Neural progenitor cell (in vitro differentiated cells): ENCODE data around the gene KIAA0825. TPM values are rescaled to one million over a fixed set of nuclear protein-coding genes. Genes with fewer than 3 reads are reported as not detected.

Experiments used
- DNase-seq: peaks from one replicate; pipeline ENCODE4 v3.0.0-alpha.2; 2016; ENCODE audit warnings: low spot score
- H2AFZ ChIP-seq: fragments of 200-600 bp; sonication (generic); replicated peaks from 2 replicates; pipeline ENCODE4 v1.6.1; 2016; ENCODE audit warnings: antibody characterized with exemption
- H3F3A ChIP-seq: fragments of 200-600 bp; sonication (generic); 2 replicates; pipeline ENCODE4 v1.6.1; 2016; ENCODE audit warnings: antibody characterized with exemption, low read depth
- H3K27ac ChIP-seq: fragments of 200-600 bp; sonication (generic); 2 replicates; pipeline ENCODE4 v1.5.1; 2016; ENCODE audit warnings: mild to moderate bottlenecking
- H3K27me3 ChIP-seq: fragments of 200-600 bp; sonication (generic); 2 replicates; pipeline ENCODE4 v1.6.1; 2016; ENCODE audit warnings: mild to moderate bottlenecking, moderate library complexity
- H3K36me3 ChIP-seq: fragments of 200-600 bp; sonication (generic); 2 replicates; pipeline ENCODE4 v1.5.1; 2016
- H3K4me1 ChIP-seq: fragments of 200-600 bp; sonication (generic); 2 replicates; pipeline ENCODE4 v1.6.1; 2016; ENCODE audit warnings: mixed run types
- H3K4me2 ChIP-seq: fragments of 200-600 bp; sonication (generic); 2 replicates; pipeline ENCODE4 v1.6.1; 2016
- H3K4me3 ChIP-seq: fragments of 200-600 bp; sonication (generic); 2 replicates; pipeline ENCODE4 v1.5.1; 2016
- H3K79me2 ChIP-seq: fragments of 200-600 bp; sonication (generic); 2 replicates; pipeline ENCODE4 v1.6.1; 2016; ENCODE audit warnings: low read depth
- H3K9ac ChIP-seq: fragments of 200-600 bp; sonication (generic); 2 replicates; pipeline ENCODE4 v1.6.1; 2016
- H3K9me3 ChIP-seq: fragments of 200-600 bp; sonication (generic); 2 replicates; pipeline ENCODE4 v1.5.1; 2016; ENCODE audit warnings: low read depth
- H4K20me1 ChIP-seq: fragments of 200-600 bp; sonication (generic); 2 replicates; pipeline ENCODE4 v1.6.1; 2016; ENCODE audit warnings: low read depth
- H3K27ac Mint-ChIP-seq: 3 replicates; pipeline ENCODE4 v1.8.0; 2021; ENCODE audit warnings: mixed read lengths
- H3K27me3 Mint-ChIP-seq: 2 replicates; pipeline ENCODE4 v1.8.0; 2022; ENCODE audit warnings: low read depth, mild to moderate bottlenecking, inconsistent platforms, moderate library complexity, mixed read lengths; ENCODE audit not compliant: insufficient read depth
- H3K36me3 Mint-ChIP-seq: 3 replicates; pipeline ENCODE4 v1.8.0; 2021; ENCODE audit warnings: mixed read lengths
- H3K4me1 Mint-ChIP-seq: 3 replicates; pipeline ENCODE4 v1.8.0; 2021; ENCODE audit warnings: mixed read lengths
- H3K4me3 Mint-ChIP-seq: 3 replicates; pipeline ENCODE4 v1.8.0; 2021; ENCODE audit warnings: mild to moderate bottlenecking, moderate library complexity, mixed read lengths
- H3K9me3 Mint-ChIP-seq: 3 replicates; pipeline ENCODE4 v1.8.0; 2020; ENCODE audit warnings: mixed read lengths
- CTCF ChIP-seq: fragments of 200-600 bp; sonication (generic); IDR thresholded peaks from 2 replicates; pipeline ENCODE4 v1.5.1; 2017; ENCODE audit warnings: antibody characterized with exemption, mild to moderate bottlenecking
- EZH2 ChIP-seq: fragments of 200-600 bp; sonication (generic); IDR thresholded peaks from 2 replicates; pipeline ENCODE4 v1.6.1; 2017; ENCODE audit warnings: antibody characterized with exemption, mild to moderate bottlenecking, moderate library complexity
- EZH2phosphoT487 ChIP-seq: fragments of 200-600 bp; sonication (generic); IDR thresholded peaks from 2 replicates; pipeline ENCODE4 v1.6.1; 2017; ENCODE audit warnings: antibody characterized with exemption
- total RNA-seq: library from RNA; depleted of rRNA; stranded (reverse); fragments of >200 nt; gene quantifications from 2 replicates; pipeline ENCODE4 v1.2.3, GENCODE V29; 2015; ENCODE audit warnings: low replicate concordance

The KIAA0825 gene
- total RNA-seq, 1 donor from 2014 or later = 3.7 TPM

DNA sequence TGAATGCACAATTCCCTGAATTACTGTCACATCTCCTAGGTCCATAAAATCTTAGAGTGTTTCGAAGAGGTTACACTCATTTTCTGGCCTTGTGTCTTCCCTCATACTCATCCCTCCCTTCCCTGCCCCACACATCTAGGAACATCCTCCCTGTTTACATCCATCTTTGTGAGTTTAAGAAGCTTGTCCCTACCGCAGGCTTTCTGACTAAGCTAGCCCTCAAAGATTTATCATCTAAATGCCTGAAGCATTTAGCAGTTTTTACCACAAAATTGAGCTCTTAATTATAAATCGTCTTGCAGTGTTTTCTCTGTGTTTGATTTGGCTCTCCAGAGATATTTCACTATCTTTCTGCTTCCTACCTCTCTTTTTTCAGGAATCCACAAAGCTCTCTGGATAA is 374.8 kb downstream of the KIAA0825 start:
- Histone ChIP-seq H4K20me1 (no peaks in the 10 kb centered on the region), H2AFZ (no peak overlapping the region), H3K79me2 (no peaks in the 10 kb centered on the region), H3K9ac (no peak overlapping the region), H3K4me1 (peaks cover 4% of the 10 kb centered on the region), H3K27me3 (no peaks in the 10 kb centered on the region), H3F3A (no peaks in the 10 kb centered on the region), H3K4me3 (no peak overlapping the region), H3K9me3 (no peaks in the 10 kb centered on the region), H3K27ac (no peak overlapping the region), H3K4me2 (no peak overlapping the region), H3K36me3 (no peaks in the 10 kb centered on the region)
- Mint-ChIP-seq H3K4me1 (peaks cover 6% of the 10 kb centered on the region), H3K36me3 (no peaks in the 10 kb centered on the region), H3K27ac (no peak overlapping the region), H3K9me3 (no peaks in the 10 kb centered on the region), H3K27me3 (no peaks in the 10 kb centered on the region), H3K4me3 (no peak overlapping the region)
- no peak for TF ChIP-seq EZH2
- TF ChIP-seq EZH2phosphoT487 = no peak
- TF ChIP-seq CTCF = no peak
- no peak for DNase-seq

DNA sequence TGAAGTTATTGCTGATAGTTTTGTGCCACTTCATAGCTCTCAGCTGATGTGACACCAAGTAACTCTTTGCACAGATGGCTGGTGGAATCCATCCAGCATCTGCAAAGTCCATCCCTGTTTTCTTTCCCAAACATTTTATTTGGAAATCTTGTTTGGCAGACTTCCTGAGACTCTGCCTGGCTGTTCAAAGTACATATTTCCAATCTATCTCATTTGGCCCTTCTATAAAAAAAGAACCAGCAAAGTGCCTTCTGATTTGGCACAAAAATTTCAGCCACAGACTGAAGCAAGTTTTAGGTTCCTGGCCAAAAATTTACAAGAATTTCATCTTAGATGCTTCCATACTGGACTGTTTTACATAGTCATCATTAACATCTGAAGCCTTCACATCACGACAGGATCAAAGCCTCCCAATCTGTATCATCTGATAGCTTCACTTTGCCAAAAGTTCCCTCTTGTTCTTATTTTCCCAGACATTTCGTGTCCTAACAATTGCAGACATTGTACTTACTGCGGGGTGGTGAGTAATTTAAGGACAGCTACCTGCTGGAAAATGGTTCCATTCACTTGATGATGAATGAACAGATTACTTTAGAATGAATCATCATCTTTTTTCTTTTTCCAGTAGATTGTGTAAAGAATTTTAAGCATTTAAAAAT is 377.3 kb downstream of the KIAA0825 start:
- no peak overlapping the region for H3K27ac ChIP-seq

DNA sequence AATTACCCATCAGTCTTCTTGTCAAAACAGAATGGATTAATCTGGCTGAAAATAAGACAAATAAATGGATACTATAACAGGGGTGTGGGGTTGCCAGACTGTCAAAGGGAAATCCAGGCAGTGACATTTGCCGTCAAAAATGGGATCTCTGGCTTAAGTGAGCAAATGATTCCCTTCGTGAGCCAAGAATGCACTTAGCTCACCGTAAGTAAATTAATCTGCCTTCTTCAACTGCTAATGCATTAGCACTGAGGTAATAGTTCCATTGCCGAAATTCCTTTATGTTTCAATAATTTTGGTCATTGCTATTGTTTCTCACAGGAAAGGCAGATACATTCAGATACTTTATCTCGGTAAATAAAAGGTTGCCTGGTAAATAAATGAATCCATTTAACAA is 377.8 kb downstream of the KIAA0825 start:
- DNase-seq = no peak
- no peak overlapping the region for H3K4me3 Mint-ChIP-seq
- H3K9ac ChIP-seq = no peak overlapping the region
- no peak overlapping the region for H3K27ac Mint-ChIP-seq
- H3K4me3 ChIP-seq = no peak overlapping the region
- no peaks in the 10 kb centered on the region for H3K9me3 Mint-ChIP-seq
- no peak overlapping the region for H3K27ac ChIP-seq
- no peaks in the 10 kb centered on the region for H3F3A ChIP-seq
- H3K36me3 ChIP-seq = no peaks in the 10 kb centered on the region
- no peaks in the 10 kb centered on the region for H4K20me1 ChIP-seq
- H3K27me3 ChIP-seq = no peaks in the 10 kb centered on the region
- TF ChIP-seq EZH2 = no peak
- TF ChIP-seq EZH2phosphoT487 = no peak
- no peak for TF ChIP-seq CTCF
- H3K36me3 Mint-ChIP-seq = no peaks in the 10 kb centered on the region
- H3K4me2 ChIP-seq = no peak overlapping the region
- no peak overlapping the region for H2AFZ ChIP-seq
- H3K27me3 Mint-ChIP-seq = no peaks in the 10 kb centered on the region
- peaks cover 4% of the 10 kb centered on the region for H3K4me1 ChIP-seq
- peaks cover 2% of the 10 kb centered on the region for H3K4me1 Mint-ChIP-seq
- no peaks in the 10 kb centered on the region for H3K9me3 ChIP-seq
- no peaks in the 10 kb centered on the region for H3K79me2 ChIP-seq

More for the DNA sequence above, 377.3 kb downstream of the KIAA0825 start:
- H3K4me1 Mint-ChIP-seq = peaks cover 2% of the 10 kb centered on the region
- no peak overlapping the region for H3K27ac Mint-ChIP-seq
- Histone ChIP-seq H3K4me2 (no peak overlapping the region), H3K4me1 (peaks cover 4% of the 10 kb centered on the region), H3K9ac (no peak overlapping the region), H3K79me2 (no peaks in the 10 kb centered on the region), H4K20me1 (no peaks in the 10 kb centered on the region), H3K27me3 (no peaks in the 10 kb centered on the region), H3K4me3 (no peak overlapping the region), H3K9me3 (no peaks in the 10 kb centered on the region), H3K36me3 (no peaks in the 10 kb centered on the region), H3F3A (no peaks in the 10 kb centered on the region), H2AFZ (no peak overlapping the region)
- no peaks in the 10 kb centered on the region for H3K27me3 Mint-ChIP-seq
- no peaks in the 10 kb centered on the region for H3K36me3 Mint-ChIP-seq
- H3K9me3 Mint-ChIP-seq = no peaks in the 10 kb centered on the region
- TF ChIP-seq EZH2phosphoT487 = no peak
- no peak for TF ChIP-seq CTCF
- no peak for DNase-seq
- H3K4me3 Mint-ChIP-seq = no peak overlapping the region
